Measurements from ENCODE around the gene TIMM44. TPM values are rescaled to one million over a fixed set of nuclear protein-coding genes. Genes with fewer than 3 reads are reported as not detected.

Gene TIMM44
- total RNA-seq, 1 donor from 2014 or later: 79.2 TPM

- intact Hi-C loops (cut with micrococcal nuclease): no loop called here
- Mint-ChIP-seq H3K27ac (no peak overlapping the region), H3K27me3 (ENCODE audit: low read depth) (peaks cover 26% of the 10 kb centered on the region), H3K36me3 (ENCODE audit: low read depth) (peaks cover 14% of the 10 kb centered on the region), H3K4me3 (ENCODE audit: low read depth) (peak overlapping the region; percentile 78), H3K9me3 (no peaks in the 10 kb centered on the region), H3K4me1 (ENCODE audit: low read depth) (peaks cover 15% of the 10 kb centered on the region)
- peak; percentile 45 for DNase-seq (ENCODE audit: low spot score)
These were observed 26.0 kb downstream of the TIMM44 start for GRCh38 chr19:7917267-7918061.

GRCh38 chr19:7916955-7917266 is 26.6 kb downstream of the TIMM44 start:
- Mint-ChIP-seq H3K27me3 (ENCODE audit: low read depth) (peaks cover 26% of the 10 kb centered on the region), H3K9me3 (no peaks in the 10 kb centered on the region), H3K4me1 (ENCODE audit: low read depth) (peaks cover 15% of the 10 kb centered on the region), H3K27ac (no peak overlapping the region), H3K36me3 (ENCODE audit: low read depth) (peaks cover 12% of the 10 kb centered on the region), H3K4me3 (ENCODE audit: low read depth) (peak overlapping the region; percentile 78)
- no peak for DNase-seq (ENCODE audit: low spot score)
- intact Hi-C loops (cut with micrococcal nuclease): no loop called here

- H3K9me3 Mint-ChIP-seq: no peaks in the 10 kb centered on the region
- peaks cover 15% of the 10 kb centered on the region for H3K4me1 Mint-ChIP-seq (ENCODE audit: low read depth)
- DNase-seq (ENCODE audit: low spot score): peak; percentile 73
- no peak overlapping the region for H3K27ac Mint-ChIP-seq
- peaks cover 26% of the 10 kb centered on the region for H3K27me3 Mint-ChIP-seq (ENCODE audit: low read depth)
- H3K36me3 Mint-ChIP-seq (ENCODE audit: low read depth): peaks cover 16% of the 10 kb centered on the region
- intact Hi-C loops (cut with micrococcal nuclease): no loop called here
- peak overlapping the region; percentile 78 for H3K4me3 Mint-ChIP-seq (ENCODE audit: low read depth)
These were observed 27.1 kb downstream of the TIMM44 start for GRCh38 chr19:7916103-7916954.

DNA sequence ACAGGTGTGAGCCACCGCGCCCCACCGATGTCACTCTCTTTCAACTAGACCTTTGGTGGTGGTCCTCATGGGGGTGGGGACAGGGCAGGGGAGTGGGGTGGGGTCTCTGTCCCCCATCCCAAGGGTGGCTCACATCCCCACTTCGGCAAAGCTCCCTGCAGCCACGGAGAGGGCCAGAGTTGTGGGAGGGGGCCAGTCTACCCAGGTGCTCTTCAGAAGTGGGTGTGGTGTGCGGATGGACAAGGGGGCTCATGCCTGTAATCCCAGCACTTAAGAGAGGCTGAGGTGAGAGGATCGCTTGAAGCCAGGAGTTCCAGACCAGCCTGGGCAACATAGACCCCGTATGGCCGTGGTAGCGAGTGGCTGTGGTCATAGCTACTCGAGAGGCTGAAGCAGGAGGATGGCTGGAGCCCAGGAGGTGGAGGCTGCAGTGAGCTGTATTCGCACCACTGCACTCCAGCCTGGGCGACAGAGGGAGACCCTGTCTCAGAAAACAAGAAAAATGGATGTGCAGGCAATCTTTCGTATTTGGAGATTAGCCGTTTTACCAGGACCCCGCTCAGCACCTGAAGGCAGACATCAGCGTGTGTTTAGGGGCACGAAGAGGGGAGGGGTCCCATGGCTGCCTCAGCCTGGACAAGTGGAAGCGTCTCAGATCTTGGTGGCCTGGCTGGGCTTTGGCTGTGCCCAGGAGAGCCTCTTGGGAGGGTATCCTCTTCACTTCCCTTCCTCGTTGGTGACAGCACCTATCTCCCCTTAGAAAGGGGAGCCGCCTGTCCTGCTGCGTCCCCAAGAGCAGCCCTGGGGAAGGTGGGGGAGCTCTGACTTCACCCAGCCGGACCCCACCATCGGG is 28.0 kb downstream of the TIMM44 start:
- Mint-ChIP-seq H3K4me1 (ENCODE audit: low read depth) (peaks cover 12% of the 10 kb centered on the region), H3K9me3 (no peaks in the 10 kb centered on the region), H3K27me3 (ENCODE audit: low read depth) (peaks cover 26% of the 10 kb centered on the region), H3K27ac (no peak overlapping the region), H3K4me3 (ENCODE audit: low read depth) (peak overlapping the region; percentile 64), H3K36me3 (ENCODE audit: low read depth) (peaks cover 23% of the 10 kb centered on the region)
- intact Hi-C loops (cut with micrococcal nuclease): no loop called here
- no peak for DNase-seq (ENCODE audit: low spot score)

DNA sequence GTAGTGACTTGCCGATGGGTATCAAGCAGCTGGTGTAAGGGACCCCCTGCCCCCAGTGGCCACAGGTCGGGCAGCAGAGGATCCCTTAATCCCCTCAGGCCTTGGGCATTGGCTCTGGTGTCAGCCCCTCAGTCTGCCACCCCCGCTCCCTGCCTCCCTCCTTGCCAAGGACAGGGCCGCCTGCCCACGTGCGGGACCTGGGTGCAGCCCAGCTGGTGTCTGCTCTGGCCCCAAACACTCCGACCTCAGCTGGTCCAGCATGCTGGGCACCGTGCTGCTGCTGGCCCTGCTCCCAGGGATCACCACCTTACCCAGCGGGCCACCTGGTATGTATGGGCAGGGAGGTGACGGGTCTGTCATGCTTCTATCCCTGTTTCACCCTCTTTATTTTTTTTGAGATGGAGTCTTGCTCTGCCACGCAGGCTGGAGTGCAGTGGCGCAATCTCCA is 28.8 kb downstream of the TIMM44 start, which contains the start of gene TGFBR3L:
TGFBR3L (plus strand) TSS at position 233 of the 448 bp plus-strand sequence.
- DNase-seq (ENCODE audit: low spot score): no peak
- H3K9me3 Mint-ChIP-seq: no peaks in the 10 kb centered on the region
- intact Hi-C loops (cut with micrococcal nuclease): no loop called here
- peaks cover 24% of the 10 kb centered on the region for H3K27me3 Mint-ChIP-seq (ENCODE audit: low read depth)
- H3K36me3 Mint-ChIP-seq (ENCODE audit: low read depth): peaks cover 23% of the 10 kb centered on the region
- peak within 1 kb of the TSS; percentile 64 for H3K4me3 Mint-ChIP-seq (ENCODE audit: low read depth)
- H3K27ac Mint-ChIP-seq: no peak within 1 kb of the TSS
- peaks cover 7% of the 10 kb centered on the region for H3K4me1 Mint-ChIP-seq (ENCODE audit: low read depth)

GRCh38 chr19:7914099-7914498 is 29.4 kb downstream of the TIMM44 start:
- peaks cover 6% of the 10 kb centered on the region for H3K4me1 Mint-ChIP-seq (ENCODE audit: low read depth)
- peaks cover 22% of the 10 kb centered on the region for H3K27me3 Mint-ChIP-seq (ENCODE audit: low read depth)
- no peaks in the 10 kb centered on the region for H3K9me3 Mint-ChIP-seq
- intact Hi-C loops (cut with micrococcal nuclease): no loop called here
- H3K4me3 Mint-ChIP-seq (ENCODE audit: low read depth): no peak overlapping the region
- peaks cover 23% of the 10 kb centered on the region for H3K36me3 Mint-ChIP-seq (ENCODE audit: low read depth)
- no peak for DNase-seq (ENCODE audit: low spot score)
- no peak overlapping the region for H3K27ac Mint-ChIP-seq

DNA sequence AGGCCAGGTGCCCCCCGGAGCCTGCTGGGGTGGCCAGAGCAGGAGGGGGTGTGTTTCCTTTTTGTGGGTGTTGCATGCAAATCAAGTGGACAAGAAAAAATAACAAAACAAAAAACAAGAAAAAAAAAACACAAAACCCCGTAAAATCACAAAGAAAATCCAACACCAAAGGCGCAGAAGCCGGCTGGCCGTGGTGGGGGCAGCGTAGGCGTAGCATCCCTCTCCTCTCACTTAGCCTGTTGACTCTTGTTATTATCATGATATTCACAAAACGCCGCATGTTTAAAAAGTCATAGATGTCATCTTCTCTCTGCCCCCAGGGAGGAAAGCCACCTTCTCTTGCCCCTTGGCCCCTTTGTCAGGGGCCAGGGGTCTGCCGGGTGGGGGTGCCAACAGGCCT is 29.8 kb downstream of the TIMM44 start:
- H3K27me3 Mint-ChIP-seq (ENCODE audit: low read depth): peaks cover 22% of the 10 kb centered on the region
- H3K4me1 Mint-ChIP-seq (ENCODE audit: low read depth): peaks cover 6% of the 10 kb centered on the region
- DNase-seq (ENCODE audit: low spot score): no peak
- no peak overlapping the region for H3K27ac Mint-ChIP-seq
- H3K4me3 Mint-ChIP-seq (ENCODE audit: low read depth): no peak overlapping the region
- H3K9me3 Mint-ChIP-seq: no peaks in the 10 kb centered on the region
- intact Hi-C loops (cut with micrococcal nuclease): no loop called here
- H3K36me3 Mint-ChIP-seq (ENCODE audit: low read depth): peaks cover 23% of the 10 kb centered on the region

GRCh38 chr19:7912697-7913564 is 30.5 kb downstream of the TIMM44 start:
- intact Hi-C loops (cut with micrococcal nuclease): no loop called here
- H3K27me3 Mint-ChIP-seq (ENCODE audit: low read depth): peaks cover 15% of the 10 kb centered on the region

DNA sequence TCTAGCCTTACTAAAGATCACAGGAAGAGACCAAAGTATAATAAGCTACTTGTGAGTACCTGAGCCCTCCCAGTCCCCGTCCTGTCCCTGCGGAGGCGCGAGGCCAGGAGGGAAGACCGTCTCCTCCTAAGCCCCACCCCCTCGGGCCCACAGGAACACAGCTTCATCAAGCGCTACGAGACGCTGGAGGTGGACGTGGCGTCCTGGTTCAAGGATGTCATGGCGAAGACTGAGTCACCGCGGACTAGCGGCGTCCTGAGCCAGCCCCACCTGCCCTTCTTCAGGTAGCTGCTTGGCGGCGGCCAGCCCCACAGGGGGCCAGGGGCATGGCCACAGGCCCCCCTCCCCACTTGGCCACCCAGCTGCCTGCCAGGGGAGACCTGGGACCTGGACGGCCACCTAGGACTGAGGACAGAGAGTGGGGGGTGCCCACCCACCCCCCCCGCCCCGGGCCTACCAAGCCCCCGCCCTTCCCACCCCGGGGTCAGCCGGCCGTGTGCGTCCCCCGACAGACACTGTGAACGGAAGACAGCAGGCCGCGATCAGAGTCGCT is 31.2 kb downstream of the TIMM44 start:
- no peak for DNase-seq (ENCODE audit: low spot score)
- peaks cover 2% of the 10 kb centered on the region for H3K4me1 Mint-ChIP-seq (ENCODE audit: low read depth)
- no peak overlapping the region for H3K27ac Mint-ChIP-seq
- H3K9me3 Mint-ChIP-seq: no peaks in the 10 kb centered on the region
- H3K36me3 Mint-ChIP-seq (ENCODE audit: low read depth): peaks cover 23% of the 10 kb centered on the region
- intact Hi-C loops (cut with micrococcal nuclease): no loop called here
- peaks cover 14% of the 10 kb centered on the region for H3K27me3 Mint-ChIP-seq (ENCODE audit: low read depth)
- H3K4me3 Mint-ChIP-seq (ENCODE audit: low read depth): no peak overlapping the region

More at GRCh38 chr19:7912697-7913564, 30.5 kb downstream of the TIMM44 start:
- no peak for DNase-seq (ENCODE audit: low spot score)
- Mint-ChIP-seq H3K27ac (no peak overlapping the region), H3K9me3 (no peaks in the 10 kb centered on the region), H3K4me3 (ENCODE audit: low read depth) (no peak overlapping the region), H3K36me3 (ENCODE audit: low read depth) (peaks cover 23% of the 10 kb centered on the region), H3K4me1 (ENCODE audit: low read depth) (peaks cover 3% of the 10 kb centered on the region)

DNA sequence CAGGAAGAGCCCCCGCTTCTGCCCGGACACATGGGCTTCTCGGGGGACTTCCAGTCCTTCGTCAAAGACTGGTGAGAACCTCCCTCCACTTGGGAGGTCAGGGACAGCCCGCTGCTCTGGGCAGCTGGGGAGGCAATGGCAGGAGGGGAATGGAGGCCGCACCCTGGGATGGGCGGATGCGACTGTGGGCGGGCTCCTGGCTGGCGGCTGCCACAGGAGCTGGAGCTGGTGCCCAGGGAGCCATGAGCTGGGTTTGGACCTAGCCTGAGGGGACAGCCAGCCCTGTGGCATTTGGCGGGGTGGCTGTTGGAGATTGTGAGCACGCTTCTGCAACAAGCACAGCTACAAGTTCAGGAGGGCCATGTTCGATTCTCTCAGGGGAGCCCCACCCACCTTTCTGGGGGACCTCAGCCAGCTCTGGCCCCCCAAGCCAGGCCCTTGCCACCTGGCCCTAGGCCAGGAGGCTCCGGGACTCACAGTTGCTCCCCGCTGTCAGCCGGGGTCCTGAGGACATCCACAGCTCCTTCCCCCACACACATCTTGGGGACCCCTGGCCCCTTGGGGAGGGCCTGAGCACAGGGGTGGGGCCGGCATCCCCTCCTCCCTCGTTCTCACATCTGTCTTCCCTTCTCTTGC is 31.8 kb downstream of the TIMM44 start:
- peaks cover 23% of the 10 kb centered on the region for H3K36me3 Mint-ChIP-seq (ENCODE audit: low read depth)
- intact Hi-C loops (cut with micrococcal nuclease): no loop called here
- DNase-seq (ENCODE audit: low spot score): no peak
- no peaks in the 10 kb centered on the region for H3K9me3 Mint-ChIP-seq
- no peak overlapping the region for H3K4me3 Mint-ChIP-seq (ENCODE audit: low read depth)
- H3K4me1 Mint-ChIP-seq (ENCODE audit: low read depth): peaks cover 2% of the 10 kb centered on the region
- peaks cover 11% of the 10 kb centered on the region for H3K27me3 Mint-ChIP-seq (ENCODE audit: low read depth)
- no peak overlapping the region for H3K27ac Mint-ChIP-seq

Measured in activated T-helper 2 cell treated with anti-CD3 and anti-CD28 coated beads, Interferon-gamma antibody, Interleukin-2, Interleukin-4, amounts not matched to agents 10 μg/mL and 5 μg/mL and 100 μg/mL, durations not matched to agents 14 hours and 24 hours and 36 hours (primary cell).